Right lobe of liver (tissue), 6 donors: ENCODE measurements around the gene TMC5. TPM values are rescaled to one million over a fixed set of nuclear protein-coding genes. Genes with fewer than 3 reads are reported as not detected.

ENCODE experiments used
- ATAC-seq, 4 donors: fragments of 200-7000 bp; cut with Tn5 transposase; one replicate each; pipeline ENCODE4 v1.9.1; 2020; ENCODE audit warnings: mild to moderate bottlenecking in 4 of 4, moderate library complexity in 4 of 4
- DNase-seq, 3 donors: peaks; one replicate each; pipeline ENCODE4 v3.0.0-alpha.2; 2020
- H3K27ac ChIP-seq, 3 donors: fragments of 200-600 bp; one replicate each; pipeline ENCODE4 v1.8.0; 2022
- H3K27me3 ChIP-seq, 2 donors: fragments of 200-600 bp; one replicate each; pipeline ENCODE4 v1.8.0; 2022
- H3K36me3 ChIP-seq, 4 donors: fragments of 200-600 bp; sonication (generic) in 1 of 4; one replicate each; pipeline versions ENCODE4 v1.5.1 to v1.8.0; 2017 to 2022; ENCODE audit warnings: control low read depth in 1 of 4
- H3K4me1 ChIP-seq, 4 donors: fragments of 200-600 bp; sonication (generic) in 1 of 4; one replicate each; pipeline versions ENCODE4 v1.5.1 to v1.8.0; 2017 to 2022; ENCODE audit warnings: control low read depth in 1 of 4
- H3K4me3 ChIP-seq, 3 donors: fragments of 200-600 bp; one replicate each; pipeline ENCODE4 v1.8.0; 2022
- H3K9me3 ChIP-seq, 4 donors: fragments of 200-600 bp; sonication (generic) in 1 of 4; one replicate each; pipeline versions ENCODE4 v1.5.1 to v1.8.0; 2017 to 2022; ENCODE audit warnings: control low read depth in 1 of 4
- CTCF ChIP-seq, 4 donors: fragments of 200-600 bp in 3 of 4; fragments of 450-650 bp in 1 of 4; IDR thresholded peaks; one replicate each; pipeline versions ENCODE4 v1.5.1 to v1.8.0; 2016 to 2022; ENCODE audit warnings: antibody characterized with exemption in 4 of 4, mild to moderate bottlenecking in 2 of 4
- POLR2A ChIP-seq: fragments of 450-650 bp; IDR thresholded peaks from one replicate; pipeline ENCODE4 v1.6.1; 2017; ENCODE audit warnings: antibody characterized with exemption, mild to moderate bottlenecking
- WGBS: methylation state at CpG from one replicate; pipeline ENCODE4 v1.1.6; 2018; ENCODE audit warnings: low coverage, low lambda C conversion rate; ENCODE audit not compliant: insufficient coverage; ENCODE audit errors: missing lambda C conversion rate; 5-methylcytosine and 5-hydroxymethylcytosine counted together
- intact Hi-C, 2 donors: fragments of 100-400 bp; cut with DNase I; formaldehyde crosslinking; loops; one replicate each; pipeline versions ENCODE4 v1.11.2 to v1.14.1; 2022
- total RNA-seq, 6 experiments: library from RNA; depleted of rRNA in 2 of 6; stranded (reverse); fragments of >200 nt in 2 of 6; fragmentation: NEBNext Ultra II Directional in 3 of 6; extraction: Animal tissue kit (Norgen Biotek cat#: 25700) in 3 of 6; gene quantifications; one replicate each; pipeline versions ENCODE4 v1.1.0 to v1.2.4, GENCODE V29; 2016 to 2023
- donor health status: DM: no; HTN: yes; CAD: no.
- donor health status: DM: no; HTN: no; CAD: no.
- donor health status: DM: no; HTN: no; CAD: no.
- donor health status: DM: no; HTN: yes; CAD: no.
- donor health status: DM: no; HTN: yes; CAD: no.

Gene TMC5
- total RNA-seq, 6 experiments from 2014 or later, result 0.43 to 3.4 (median 0.93) TPM; not detected in 1

- WGBS, result 68% methylated on average over 3 of the region's 3 CpGs
These were observed 39.2 kb upstream of the TMC5 start for GRCh38 chr16:19378511-19378910.

GRCh38 chr16:19379838-19380237 lies 37.8 kb upstream of the TMC5 start:
- 10% methylated on average over 2 of the region's 2 CpGs for WGBS
- H3K4me3 ChIP-seq, result no peak overlapping the region
- peaks cover 0 to 13% (median 3%) of the 10 kb centered on the region in 4 donors for H3K4me1 ChIP-seq
- intact Hi-C loops, result loop anchor here (5.0 to 10.0 kb wide), 3 partner anchors 115 to 293 kb away; partner anchors contain the start of gene SYT17 (in 1 of the 2)
- peak overlapping the region in 2 of 3 donors; percentile 30 to 55 for H3K27ac ChIP-seq
- no peaks in the 10 kb centered on the region for H3K36me3 ChIP-seq
- no peak for DNase-seq
- H3K27me3 ChIP-seq, result no peaks in the 10 kb centered on the region
- no peak for TF ChIP-seq POLR2A
- TF ChIP-seq CTCF (IDR thresholded peaks at IDR 0.05), result no peak
- no peaks in the 10 kb centered on the region for H3K9me3 ChIP-seq
- peak; percentile 52 to 75 (median 60) for ATAC-seq

More at GRCh38 chr16:19378511-19378910, 39.2 kb upstream of the TMC5 start:
- TF ChIP-seq CTCF (IDR thresholded peaks at IDR 0.05) (no peak), POLR2A (no peak)
- no peak overlapping the region for H3K27ac ChIP-seq
- H3K9me3 ChIP-seq, result no peaks in the 10 kb centered on the region
- DNase-seq (no peak), ATAC-seq (no peak)
- H3K4me1 ChIP-seq, result peaks cover 0 to 13% (median 3%) of the 10 kb centered on the region in 4 donors
- intact Hi-C loops, result loop anchor here in 1 of 2 donors (5.0 kb wide), 2 partner anchors 211 to 291 kb away; partner anchors contain the start of gene SYT17
- H3K27me3 ChIP-seq, result no peaks in the 10 kb centered on the region
- no peaks in the 10 kb centered on the region for H3K36me3 ChIP-seq
- no peak overlapping the region for H3K4me3 ChIP-seq

GRCh38 chr16:19380328-19380727 lies 37.4 kb upstream of the TMC5 start:
- intact Hi-C loops, result loop anchor here (5.0 to 10.0 kb wide), 2 partner anchors 114 to 293 kb away; no protein-coding TSS in a partner anchor
- H3K4me3 ChIP-seq, result no peak overlapping the region
- 3% methylated on average over 3 of the region's 3 CpGs for WGBS
- peak overlapping the region in 2 of 3 donors; percentile 30 to 55 for H3K27ac ChIP-seq
- DNase-seq, result no peak
- TF ChIP-seq CTCF (IDR thresholded peaks at IDR 0.05), result no peak
- peaks cover 0 to 13% (median 3%) of the 10 kb centered on the region in 4 donors for H3K4me1 ChIP-seq
- H3K27me3 ChIP-seq, result no peaks in the 10 kb centered on the region
- peak; percentile 47 to 72 (median 62) for ATAC-seq
- H3K36me3 ChIP-seq, result no peaks in the 10 kb centered on the region
- H3K9me3 ChIP-seq, result no peaks in the 10 kb centered on the region

GRCh38 chr16:19382084-19382801 lies 35.4 kb upstream of the TMC5 start:
- no peaks in the 10 kb centered on the region for H3K9me3 ChIP-seq
- ATAC-seq (peak in 3 of 4 donors; percentile 60 to 68 (median 62)), DNase-seq (no peak)
- WGBS, result 68% methylated on average over 2 of the region's 2 CpGs
- H3K4me3 ChIP-seq, result no peak overlapping the region
- no peaks in the 10 kb centered on the region for H3K36me3 ChIP-seq
- no peak overlapping the region for H3K27ac ChIP-seq
- intact Hi-C loops, result loop anchor here (5.0 to 10.0 kb wide), 2 partner anchors 113 to 295 kb away; no protein-coding TSS in a partner anchor
- peaks cover 0 to 13% (median 3%) of the 10 kb centered on the region in 4 donors for H3K4me1 ChIP-seq
- H3K27me3 ChIP-seq, result no peaks in the 10 kb centered on the region
- TF ChIP-seq CTCF (IDR thresholded peaks at IDR 0.05), result no peak
- no peak for TF ChIP-seq POLR2A
